CD4-positive, alpha-beta memory T cell (primary cell): Measurements from ENCODE around the gene OR9I1. TPM values are rescaled to one million over a fixed set of nuclear protein-coding genes. Genes with fewer than 3 reads are reported as not detected.

Experiments
- CTCF ChIA-PET: fragments of 350-600 bp; sonication (Branson Sonifier 250); formaldehyde crosslinking; loops from one replicate; lab custom pipeline; 2021; ENCODE audit warnings: inconsistent platforms; ENCODE audit not compliant: partially characterized antibody; lab: Charles Lee
- POLR2A ChIA-PET: fragments of 350-600 bp; sonication (Branson Sonifier 250); formaldehyde crosslinking; loops from one replicate; lab custom pipeline; 2021; ENCODE audit not compliant: partially characterized antibody; lab: Charles Lee
- DNase-seq, 5 donors: peaks; one replicate each; pipeline versions ENCODE4 v3.0.0 to v3.0.0-alpha.2; 2020 to 2022; ENCODE audit warnings: mixed read lengths in 1 of 5
- H3K27ac ChIP-seq: one replicate; pipeline ENCODE4 v1.7.0; 2013; ENCODE audit warnings: low read depth, low read length
- H3K27me3 ChIP-seq: 2 replicates; pipeline ENCODE4 v1.7.0; 2013; ENCODE audit warnings: mild to moderate bottlenecking, low read length, moderate library complexity; ENCODE audit not compliant: insufficient read depth
- H3K36me3 ChIP-seq: 2 replicates; pipeline ENCODE4 v1.7.0; 2013; ENCODE audit warnings: mild to moderate bottlenecking, low read length, moderate library complexity; ENCODE audit not compliant: insufficient read depth
- H3K4me1 ChIP-seq: 2 replicates; pipeline ENCODE4 v1.7.0; 2013; ENCODE audit warnings: mild to moderate bottlenecking, low read length, moderate library complexity; ENCODE audit not compliant: insufficient read depth
- H3K4me3 ChIP-seq, 2 donors: one replicate each; pipeline ENCODE4 v1.7.0; 2013; ENCODE audit warnings: low read length in 2 of 2, mild to moderate bottlenecking in 1 of 2
- H3K9me3 ChIP-seq, 2 donors: one replicate each; pipeline ENCODE4 v1.7.0; 2013; ENCODE audit warnings: low read length in 2 of 2, control low read depth in 1 of 2; ENCODE audit not compliant: control insufficient read depth in 1 of 2
- H3K27ac Mint-ChIP-seq, 7 donors: one replicate each; pipeline ENCODE4 v1.8.0; 2020 to 2021; ENCODE audit warnings: mixed read lengths in 7 of 7, mild to moderate bottlenecking in 6 of 7, inconsistent platforms in 3 of 7, moderate library complexity in 3 of 7
- H3K27me3 Mint-ChIP-seq, 2 donors: one replicate each; pipeline ENCODE4 v1.8.0; 2020 to 2021; ENCODE audit warnings: mixed read lengths in 2 of 2
- H3K36me3 Mint-ChIP-seq, 2 donors: one replicate each; pipeline ENCODE4 v1.8.0; 2020 to 2021; ENCODE audit warnings: mixed read lengths in 2 of 2, inconsistent platforms in 1 of 2, mild to moderate bottlenecking in 1 of 2
- H3K4me1 Mint-ChIP-seq, 4 donors: one replicate each; pipeline ENCODE4 v1.8.0; 2020 to 2021; ENCODE audit warnings: mixed read lengths in 4 of 4, mild to moderate bottlenecking in 1 of 4
- H3K4me3 Mint-ChIP-seq, 8 donors: one replicate each; pipeline ENCODE4 v1.8.0; 2020 to 2021; ENCODE audit warnings: mixed read lengths in 8 of 8, mild to moderate bottlenecking in 7 of 8, moderate library complexity in 6 of 8, inconsistent platforms in 3 of 8
- H3K9me3 Mint-ChIP-seq, 8 donors: one replicate each; pipeline ENCODE4 v1.8.0; 2020 to 2021; ENCODE audit warnings: mixed read lengths in 8 of 8, mild to moderate bottlenecking in 5 of 8, inconsistent platforms in 3 of 8, moderate library complexity in 1 of 8
- intact Hi-C: fragments of 100-400 bp; cut with micrococcal nuclease; formaldehyde crosslinking; loops from one replicate; pipeline ENCODE4 v1.15.1; 2023
- polyA plus RNA-seq, 2 donors: library from polyadenylated mRNA; unstranded; fragments of 300-500 nt; fragmentation: Illumina TruSeq; gene quantifications; one replicate each; pipeline ENCODE4 v1.2.3, GENCODE V29; 2021
- total RNA-seq, 2 experiments: library from RNA; stranded (reverse); gene quantifications; one replicate each; pipeline ENCODE4 v1.2.3, GENCODE V29; 2021

OR9I1 gene
- total and polyA plus RNA-seq, 4 experiments from 2014 or later: not detected

- H3K4me3 Mint-ChIP-seq: no peak overlapping the region
- DNase-seq: no peak
- no peaks in the 10 kb centered on the region for H3K27me3 Mint-ChIP-seq
- H3K36me3 Mint-ChIP-seq: no peaks in the 10 kb centered on the region
- no peaks in the 10 kb centered on the region for H3K36me3 ChIP-seq
- ChIA-PET POLR2A (no interaction called here), CTCF (no interaction called here)
- no peaks in the 10 kb centered on the region for H3K9me3 ChIP-seq
- no peaks in the 10 kb centered on the region for H3K27me3 ChIP-seq
- peaks cover 0 to 5% (median under 1%) of the 10 kb centered on the region in 8 donors for H3K9me3 Mint-ChIP-seq
- no peak overlapping the region for H3K27ac ChIP-seq
- no peak overlapping the region for H3K27ac Mint-ChIP-seq
- intact Hi-C loops: no loop called here
- H3K4me1 Mint-ChIP-seq: no peaks in the 10 kb centered on the region
- no peak overlapping the region for H3K4me3 ChIP-seq
- H3K4me1 ChIP-seq: no peaks in the 10 kb centered on the region
Measured at GRCh38 chr11:58070585-58070984, 54.7 kb downstream of the OR9I1 start.

GRCh38 chr11:58068655-58069054 is 56.7 kb downstream of the OR9I1 start:
- Mint-ChIP-seq H3K36me3 (no peaks in the 10 kb centered on the region), H3K27me3 (peaks cover 1 to 2% of the 10 kb centered on the region in 2 donors), H3K4me1 (no peaks in the 10 kb centered on the region), H3K9me3 (peaks cover 0 to under 1% (median 0%) of the 10 kb centered on the region in 8 donors), H3K27ac (no peak overlapping the region), H3K4me3 (no peak overlapping the region)
- intact Hi-C loops: no loop called here
- Histone ChIP-seq H3K27me3 (no peaks in the 10 kb centered on the region), H3K9me3 (no peaks in the 10 kb centered on the region), H3K27ac (no peak overlapping the region), H3K4me1 (no peaks in the 10 kb centered on the region), H3K36me3 (no peaks in the 10 kb centered on the region), H3K4me3 (no peak overlapping the region)
- ChIA-PET CTCF (no interaction called here), POLR2A (no interaction called here)
- DNase-seq: no peak

- Histone ChIP-seq H3K9me3 (no peaks in the 10 kb centered on the region), H3K27ac (no peak overlapping the region), H3K4me3 (no peak overlapping the region), H3K36me3 (no peaks in the 10 kb centered on the region), H3K27me3 (no peaks in the 10 kb centered on the region), H3K4me1 (no peaks in the 10 kb centered on the region)
- DNase-seq: no peak
- no peak overlapping the region for H3K27ac Mint-ChIP-seq
- CTCF ChIA-PET: no interaction called here
- no peaks in the 10 kb centered on the region for H3K36me3 Mint-ChIP-seq
- POLR2A ChIA-PET: no interaction called here
- no peaks in the 10 kb centered on the region for H3K4me1 Mint-ChIP-seq
- no peak overlapping the region for H3K4me3 Mint-ChIP-seq
- peaks cover 1 to 4% of the 10 kb centered on the region in 2 donors for H3K27me3 Mint-ChIP-seq
- intact Hi-C loops: no loop called here
- no peaks in the 10 kb centered on the region for H3K9me3 Mint-ChIP-seq
Measured at GRCh38 chr11:58067685-58068084, 57.6 kb downstream of the OR9I1 start.

Other genes starting within 250 kb of the OR9I1 start
- not detected for gene OR9Q1, start 101.6 kb downstream of the OR9I1 start, total RNA-seq
- not detected for gene OR9Q1, start 101.6 kb downstream of the OR9I1 start, polyA plus RNA-seq
- gene OR6Q1, start 94.6 kb downstream of the OR9I1 start, total RNA-seq: not detected
- not detected for gene OR6Q1, start 94.6 kb downstream of the OR9I1 start, polyA plus RNA-seq
- gene OR9Q2, start 63.5 kb upstream of the OR9I1 start, total RNA-seq: not detected
- gene OR9Q2, start 63.5 kb upstream of the OR9I1 start, polyA plus RNA-seq: not detected
- not detected for gene OR1S2, start 78.6 kb upstream of the OR9I1 start, total RNA-seq
- not detected for gene OR1S2, start 78.6 kb upstream of the OR9I1 start, polyA plus RNA-seq
- gene OR1S1, start 87.2 kb upstream of the OR9I1 start, total RNA-seq: not detected
- not detected for gene OR1S1, start 87.2 kb upstream of the OR9I1 start, polyA plus RNA-seq
- not detected for gene OR10Q1, start 103.4 kb upstream of the OR9I1 start, total RNA-seq
- not detected for gene OR10Q1, start 103.4 kb upstream of the OR9I1 start, polyA plus RNA-seq
- not detected for gene OR10W1, start 142.7 kb upstream of the OR9I1 start, total RNA-seq
- not detected for gene OR10W1, start 142.7 kb upstream of the OR9I1 start, polyA plus RNA-seq
- not detected for gene OR5B17, start 233.5 kb upstream of the OR9I1 start, total RNA-seq
- gene OR5B17, start 233.5 kb upstream of the OR9I1 start, polyA plus RNA-seq: not detected